IPS-18a (cell line): Measurements from ENCODE around the gene YTHDF1.

ENCODE experiments used
- H3K27ac ChIP-seq: one replicate; pipeline ENCODE4 v1.5.1; 2013; ENCODE audit warnings: low read length
- H3K27me3 ChIP-seq: one replicate; pipeline ENCODE4 v1.6.1; 2013; ENCODE audit warnings: mild to moderate bottlenecking, low read length; ENCODE audit not compliant: control insufficient read depth, insufficient read depth
- H3K36me3 ChIP-seq: one replicate; pipeline ENCODE4 v1.6.1; 2013; ENCODE audit warnings: low read depth, low read length; ENCODE audit not compliant: control insufficient read depth
- H3K4me1 ChIP-seq: one replicate; pipeline ENCODE4 v1.6.1; 2013; ENCODE audit warnings: low read depth, low read length; ENCODE audit not compliant: control insufficient read depth
- H3K4me3 ChIP-seq: one replicate; pipeline ENCODE4 v1.5.1; 2013; ENCODE audit warnings: low read length
- H3K9ac ChIP-seq: one replicate; pipeline ENCODE4 v1.6.1; 2013; ENCODE audit warnings: mild to moderate bottlenecking, low read length, moderate library complexity
- H3K9me3 ChIP-seq: one replicate; pipeline ENCODE4 v1.6.1; 2013; ENCODE audit warnings: low read depth, low read length; ENCODE audit not compliant: control insufficient read depth

Gene YTHDF1

GRCh38 chr20:63214514-63214913, 1.4 kb downstream of the YTHDF1 start:
- H3K27ac ChIP-seq, result no peak overlapping the region
- peaks cover 4% of the 10 kb centered on the region for H3K4me1 ChIP-seq
- no peaks in the 10 kb centered on the region for H3K9me3 ChIP-seq
- H3K4me3 ChIP-seq, result peak overlapping the region; percentile 96
- H3K27me3 ChIP-seq, result no peaks in the 10 kb centered on the region
- no peak overlapping the region for H3K9ac ChIP-seq
- H3K36me3 ChIP-seq, result peaks cover 48% of the 10 kb centered on the region

GRCh38 chr20:63212792-63213191, 3.1 kb downstream of the YTHDF1 start:
- Histone ChIP-seq H3K27ac (no peak overlapping the region), H3K9ac (no peak overlapping the region)

GRCh38 chr20:63212393-63212730, 3.6 kb downstream of the YTHDF1 start:
- no peak overlapping the region for H3K4me3 ChIP-seq
- H3K9me3 ChIP-seq, result no peaks in the 10 kb centered on the region
- H3K27ac ChIP-seq, result no peak overlapping the region
- H3K4me1 ChIP-seq, result peaks cover 4% of the 10 kb centered on the region
- no peaks in the 10 kb centered on the region for H3K27me3 ChIP-seq
- peaks cover 63% of the 10 kb centered on the region for H3K36me3 ChIP-seq
- H3K9ac ChIP-seq, result no peak overlapping the region

More at GRCh38 chr20:63212792-63213191, 3.1 kb downstream of the YTHDF1 start:
- Histone ChIP-seq H3K9me3 (no peaks in the 10 kb centered on the region), H3K27me3 (no peaks in the 10 kb centered on the region), H3K4me3 (no peak overlapping the region), H3K36me3 (peaks cover 59% of the 10 kb centered on the region), H3K4me1 (peaks cover 4% of the 10 kb centered on the region)

GRCh38 chr20:63210011-63210605, 5.8 kb downstream of the YTHDF1 start:
- no peaks in the 10 kb centered on the region for H3K27me3 ChIP-seq
- H3K9me3 ChIP-seq, result no peaks in the 10 kb centered on the region
- H3K27ac ChIP-seq, result no peak overlapping the region
- no peaks in the 10 kb centered on the region for H3K4me1 ChIP-seq
- H3K36me3 ChIP-seq, result peaks cover 79% of the 10 kb centered on the region
- no peak overlapping the region for H3K4me3 ChIP-seq
- H3K9ac ChIP-seq, result no peak overlapping the region

GRCh38 chr20:63208346-63208909, 7.5 kb downstream of the YTHDF1 start:
- H3K9ac ChIP-seq, result no peak overlapping the region
- H3K9me3 ChIP-seq, result no peaks in the 10 kb centered on the region
- no peaks in the 10 kb centered on the region for H3K27me3 ChIP-seq
- no peak overlapping the region for H3K27ac ChIP-seq
- no peak overlapping the region for H3K4me3 ChIP-seq
- H3K4me1 ChIP-seq, result no peaks in the 10 kb centered on the region
- peaks cover 83% of the 10 kb centered on the region for H3K36me3 ChIP-seq

GRCh38 chr20:63206878-63207277, 9.1 kb downstream of the YTHDF1 start:
- Histone ChIP-seq H3K9me3 (no peaks in the 10 kb centered on the region), H3K27me3 (no peaks in the 10 kb centered on the region), H3K27ac (no peak overlapping the region), H3K36me3 (peaks cover 81% of the 10 kb centered on the region), H3K4me1 (no peaks in the 10 kb centered on the region), H3K4me3 (no peak overlapping the region), H3K9ac (no peak overlapping the region)

GRCh38 chr20:63205896-63206295, 10.0 kb downstream of the YTHDF1 start:
- no peaks in the 10 kb centered on the region for H3K4me1 ChIP-seq
- no peaks in the 10 kb centered on the region for H3K9me3 ChIP-seq
- H3K27me3 ChIP-seq, result no peaks in the 10 kb centered on the region
- no peak overlapping the region for H3K4me3 ChIP-seq
- H3K9ac ChIP-seq, result no peak overlapping the region
- H3K36me3 ChIP-seq, result peaks cover 81% of the 10 kb centered on the region
- H3K27ac ChIP-seq, result no peak overlapping the region

- Histone ChIP-seq H3K9ac (no peak overlapping the region), H3K9me3 (no peaks in the 10 kb centered on the region), H3K27ac (no peak overlapping the region), H3K27me3 (no peaks in the 10 kb centered on the region), H3K4me3 (no peak overlapping the region), H3K4me1 (no peaks in the 10 kb centered on the region), H3K36me3 (peaks cover 71% of the 10 kb centered on the region)
Observed at GRCh38 chr20:63204362-63204761, 11.6 kb downstream of the YTHDF1 start.

- Histone ChIP-seq H3K4me3 (no peak overlapping the region), H3K4me1 (no peaks in the 10 kb centered on the region), H3K27me3 (no peaks in the 10 kb centered on the region), H3K9me3 (no peaks in the 10 kb centered on the region), H3K36me3 (peaks cover 61% of the 10 kb centered on the region), H3K27ac (no peak overlapping the region), H3K9ac (no peak overlapping the region)
Observed at GRCh38 chr20:63202811-63203526, 13.0 kb downstream of the YTHDF1 start.

GRCh38 chr20:63202021-63202420, 13.9 kb downstream of the YTHDF1 start:
- no peak overlapping the region for H3K9ac ChIP-seq

GRCh38 chr20:63198606-63199005, 17.3 kb downstream of the YTHDF1 start:
- Histone ChIP-seq H3K27ac (no peak overlapping the region), H3K9ac (no peak overlapping the region), H3K36me3 (peaks cover 46% of the 10 kb centered on the region), H3K4me3 (no peak overlapping the region), H3K27me3 (no peaks in the 10 kb centered on the region), H3K4me1 (no peaks in the 10 kb centered on the region), H3K9me3 (no peaks in the 10 kb centered on the region)

More at GRCh38 chr20:63202021-63202420, 13.9 kb downstream of the YTHDF1 start:
- H3K27me3 ChIP-seq, result no peaks in the 10 kb centered on the region
- H3K36me3 ChIP-seq, result peaks cover 56% of the 10 kb centered on the region
- H3K4me3 ChIP-seq, result no peak overlapping the region
- no peaks in the 10 kb centered on the region for H3K9me3 ChIP-seq
- H3K27ac ChIP-seq, result no peak overlapping the region
- H3K4me1 ChIP-seq, result no peaks in the 10 kb centered on the region
